Endothelial cell of umbilical vein (primary cell): ENCODE measurements around the gene CLDN2. TPM values are rescaled to one million over a fixed set of nuclear protein-coding genes. Genes with fewer than 3 reads are reported as not detected.

Experiments
- BruUV-seq: library from RNA; stranded (reverse); fragments of 400-500 nt; replicated peaks from 2 replicates; lab custom pipeline; 2021; lab: Mats Ljungman, UMichigan
- CTCF ChIA-PET: fragments of 300-600, 350-600 bp; sonication (Branson Sonifier 250); formaldehyde crosslinking; loops from one replicate; lab custom pipeline; 2021; ENCODE audit warnings: antibody characterized with exemption, inconsistent platforms; lab: Charles Lee
- POLR2A ChIA-PET: fragments of 300-600, 350-600 bp; sonication (Branson Sonifier 250); formaldehyde crosslinking; loops from one replicate; lab custom pipeline; 2021; ENCODE audit warnings: antibody characterized with exemption, inconsistent platforms; lab: Charles Lee
- DNase-seq: peaks from one replicate; pipeline ENCODE4 v3.0.0-alpha.2; 2011; ENCODE audit warnings: low read depth, low spot score
- FAIRE-seq: peaks from 2 replicates; lab custom pipeline; 2011; peaks lifted over from hg19 to GRCh38; lab: Jason Lieb, UNC
- H2AFZ ChIP-seq: 2 replicates; pipeline ENCODE4 v1.6.0; 2012; ENCODE audit warnings: low read depth, low read length, control low read depth, inconsistent platforms
- H3K27ac ChIP-seq: 2 replicates; pipeline ENCODE4 v1.5.1; 2011; ENCODE audit warnings: low read depth, mild to moderate bottlenecking, control low read depth, low read length, moderate library complexity; ENCODE audit not compliant: insufficient read depth
- H3K27me3 ChIP-seq, 2 experiments: 2 replicates each; pipeline versions ENCODE4 v1.6.0 to v1.6.1; 2011; ENCODE audit warnings: low read length in 2 of 2, mixed read lengths in 1 of 2; ENCODE audit not compliant: control insufficient read depth in 2 of 2, insufficient read depth in 2 of 2
- H3K36me3 ChIP-seq, 2 experiments: 2 replicates in 1 of 2; 3 replicates in 1 of 2; pipeline ENCODE4 v1.5.1; 2011; ENCODE audit warnings: low read length in 2 of 2, mild to moderate bottlenecking in 1 of 2, moderate library complexity in 1 of 2; ENCODE audit not compliant: control insufficient read depth in 2 of 2, insufficient read depth in 2 of 2; ENCODE audit errors: extremely low read depth in 1 of 2
- H3K4me1 ChIP-seq: 3 replicates; pipeline ENCODE4 v1.5.1; 2011; ENCODE audit warnings: mild to moderate bottlenecking, low read length; ENCODE audit not compliant: control insufficient read depth, insufficient read depth; ENCODE audit errors: extremely low read depth
- H3K4me2 ChIP-seq: 2 replicates; pipeline ENCODE4 v1.6.1; 2011; ENCODE audit warnings: low read length, control low read depth, mixed read lengths; ENCODE audit not compliant: insufficient read depth
- H3K4me3 ChIP-seq, 3 experiments: fragments of 200-600 bp in 1 of 3; sonication (generic), shearing (Covaris generic) in 1 of 3; replicated peaks in 1 of 3; 2 replicates each; pipeline ENCODE4 v1.5.1; 2011 to 2016; ENCODE audit warnings: control low read depth in 3 of 3, low read length in 3 of 3, mild to moderate bottlenecking in 2 of 3, inconsistent platforms in 1 of 3, low read depth in 1 of 3, moderate library complexity in 1 of 3; ENCODE audit not compliant: insufficient read depth in 1 of 3
- H3K79me2 ChIP-seq: 2 replicates; pipeline ENCODE4 v1.6.0; 2012; ENCODE audit warnings: low read length, inconsistent platforms; ENCODE audit not compliant: control insufficient read depth, insufficient read depth
- H3K9ac ChIP-seq: replicated peaks from 2 replicates; pipeline ENCODE3; 2011; ENCODE audit warnings: low read length, control low read depth; ENCODE audit not compliant: insufficient read depth; ENCODE audit errors: extremely low read depth
- H3K9me1 ChIP-seq: replicated peaks from 3 replicates; pipeline ENCODE4 v1.6.0; 2011; ENCODE audit warnings: mild to moderate bottlenecking, low read length; ENCODE audit not compliant: control insufficient read depth, insufficient read depth; ENCODE audit errors: extremely low read depth
- H3K9me3 ChIP-seq: replicated peaks from 2 replicates; pipeline ENCODE4 v1.5.1; 2012; ENCODE audit warnings: low read length, inconsistent platforms; ENCODE audit not compliant: control insufficient read depth, insufficient read depth
- H4K20me1 ChIP-seq: replicated peaks from 2 replicates; pipeline ENCODE3; 2011; ENCODE audit warnings: mild to moderate bottlenecking, low read length; ENCODE audit not compliant: control insufficient read depth, insufficient read depth; ENCODE audit errors: extremely low read depth
- CTCF ChIP-seq, 2 donors: IDR thresholded peaks; 1 replicate in 1 of 2; 2 replicates in 1 of 2; pipeline ENCODE4 v1.5.1; 2011; ENCODE audit warnings: low read length in 2 of 2, mild to moderate bottlenecking in 2 of 2, moderate library complexity in 2 of 2, control low read depth in 1 of 2, inconsistent platforms in 1 of 2, low read depth in 1 of 2; ENCODE audit not compliant: insufficient read depth in 1 of 2; ENCODE audit errors: extremely low read depth in 1 of 2
- EZH2 ChIP-seq: IDR thresholded peaks from 2 replicates; pipeline ENCODE4 v1.6.1; 2012; ENCODE audit warnings: borderline replicate concordance, low read depth, mild to moderate bottlenecking, moderate library complexity, low read length, inconsistent platforms; ENCODE audit not compliant: severe bottlenecking
- FOS ChIP-seq: IDR thresholded peaks from 2 replicates; pipeline ENCODE4 v1.6.1; 2011; ENCODE audit warnings: mild to moderate bottlenecking, low read length, moderate library complexity, borderline replicate concordance; ENCODE audit not compliant: insufficient read depth
- GATA2 ChIP-seq: IDR thresholded peaks from 2 replicates; pipeline ENCODE4 v1.7.0; 2011; ENCODE audit warnings: low read depth, mild to moderate bottlenecking, moderate library complexity, mixed read lengths, low read length; ENCODE audit not compliant: insufficient read length, insufficient read depth
- JUN ChIP-seq: IDR thresholded peaks from 2 replicates; pipeline ENCODE4 v1.6.1; 2011; ENCODE audit warnings: borderline replicate concordance, low read depth; ENCODE audit not compliant: insufficient read length, insufficient read depth
- MYC ChIP-seq: IDR thresholded peaks from one replicate; pipeline ENCODE4 v1.6.1; 2011; ENCODE audit warnings: mild to moderate bottlenecking, low read depth, low read length
- POLR2A ChIP-seq: IDR thresholded peaks from 2 replicates; pipeline ENCODE4 v1.6.1; 2012; ENCODE audit warnings: low read depth, mild to moderate bottlenecking, control low read depth, low read length
- POLR2AphosphoS5 ChIP-seq: IDR thresholded peaks from 2 replicates; pipeline ENCODE4 v1.6.1; 2012; ENCODE audit warnings: low read depth, mild to moderate bottlenecking, control low read depth, low read length, moderate library complexity; ENCODE audit not compliant: insufficient read depth
- dilution Hi-C: fragments of 300-500 bp; cut with MboI; formaldehyde crosslinking; loops from one replicate; pipeline ENCODE4 v1.15.0; 2019; ENCODE audit warnings: low sequenced_read_pairs; ENCODE audit not compliant: extremely low pct_ligation_motif_present
- intact Hi-C: fragments of 100-400 bp; cut with micrococcal nuclease; formaldehyde crosslinking; loops from one replicate; pipeline ENCODE4 v1.10.0; 2022
- polyA plus RNA-seq, 4 experiments: library from polyadenylated mRNA; depleted of rRNA in 3 of 4; stranded (reverse) in 3 of 4; unstranded in 1 of 4; fragments of >200 nt; gene quantifications; 2 replicates each; pipeline versions ENCODE4 v1.2.1 to v1.2.3, GENCODE V29; 2011 to 2012; ENCODE audit warnings: missing spikeins in 1 of 4
- total RNA-seq: library from RNA; stranded (reverse); gene quantifications from 2 replicates; pipeline ENCODE4 v1.2.3, GENCODE V29; 2021
- TF ChIP-seq, protein P1 (sequence below): IDR thresholded peaks from 2 replicates; pipeline ENCODE4 v1.6.1; 2011; ENCODE audit not compliant: insufficient read depth, insufficient read length

Gene CLDN2
- total and polyA plus RNA-seq, 2 donors (not counting 3 experiments of a cell fraction or from before 2014, with no cell fraction given): not detected

DNA sequence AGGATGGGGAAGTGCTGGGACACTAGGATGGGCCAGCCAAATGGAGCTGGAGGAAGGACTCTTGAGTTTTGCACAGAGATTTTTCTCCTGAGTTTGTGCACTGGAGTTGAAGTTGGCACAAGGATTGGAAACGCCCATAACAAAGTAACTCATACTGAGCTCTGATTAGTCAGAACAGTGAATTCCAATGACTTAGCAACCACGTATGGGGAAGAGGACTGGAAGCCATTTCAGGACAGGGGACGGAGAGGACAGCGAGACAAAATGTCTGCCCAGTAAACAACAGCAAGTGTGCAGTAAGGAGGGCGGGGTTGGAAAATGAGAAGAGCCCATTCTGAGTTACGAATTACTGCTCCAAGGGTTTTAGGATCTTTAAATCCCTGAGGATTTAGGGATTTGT lies 22.9 kb upstream of the CLDN2 start:
- intact Hi-C loops: loop anchor here (5.0 to 10.0 kb wide), 4 partner anchors 40 to 880 kb away; partner anchors contain the start of genes NCBP2L and TSC22D3
- Histone ChIP-seq H3K27ac (no peak overlapping the region), H3K4me3 (no peak overlapping the region), H2AFZ (peak overlapping the region; percentile 24), H3K36me3 (no peaks in the 10 kb centered on the region), H3K79me2 (no peaks in the 10 kb centered on the region), H3K27me3 (no peaks in the 10 kb centered on the region), H3K9me1 (no peaks in the 10 kb centered on the region), H3K4me2 (no peak overlapping the region), H3K9me3 (no peaks in the 10 kb centered on the region), H4K20me1 (no peaks in the 10 kb centered on the region), H3K4me1 (peaks cover 16% of the 10 kb centered on the region), H3K9ac (no peak overlapping the region)
- no peak for DNase-seq
- peak; percentile 31 for FAIRE-seq
- ChIA-PET CTCF (interaction anchor here (0.7 to 7.7 kb wide), 9 partner anchors 8 to 65 kb away, joined by 3 to 85 read pairs (median 8); no protein-coding TSS in a partner anchor), POLR2A (no interaction called here)
- BruUV-seq: no TSS peak
- TF ChIP-seq FOS (no peak), POLR2AphosphoS5 (no peak), GATA2 (no peak), CTCF (IDR thresholded peaks at IDR 0.05; ENCODE audit: extremely low read depth in 1 of 2, insufficient read depth in 1 of 2, low read depth in 1 of 2, low read length in 2 of 2) (no peak), EZH2 (no peak), MYC (no peak), JUN (no peak), POLR2A (no peak)
- TF ChIP-seq, protein P1, sequence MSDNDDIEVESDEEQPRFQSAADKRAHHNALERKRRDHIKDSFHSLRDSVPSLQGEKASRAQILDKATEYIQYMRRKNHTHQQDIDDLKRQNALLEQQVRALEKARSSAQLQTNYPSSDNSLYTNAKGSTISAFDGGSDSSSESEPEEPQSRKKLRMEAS: no peak
- dilution Hi-C loops: no loop called here
